Subcutaneous adipose tissue (tissue), 4 donors: ENCODE measurements around the gene TMEM87B. TPM values are rescaled to one million over a fixed set of nuclear protein-coding genes. Genes with fewer than 3 reads are reported as not detected.

Experiments used
- total RNA-seq, 4 donors: library from RNA; depleted of rRNA; stranded (reverse); fragments of >200 nt; gene quantifications; one replicate each; pipeline ENCODE4 v1.1.0, GENCODE V29; 2016
- TF ChIP-seq, protein P1 (sequence below): fragments of 450-650 bp; IDR thresholded peaks from one replicate; pipeline ENCODE4 v1.5.1; 2016; ENCODE audit warnings: low read depth, mild to moderate bottlenecking, control low read depth, antibody characterized with exemption, moderate library complexity

TMEM87B gene
- total RNA-seq, 4 donors from 2014 or later, result 13.6 to 27.5 (median 20.6) TPM

DNA sequence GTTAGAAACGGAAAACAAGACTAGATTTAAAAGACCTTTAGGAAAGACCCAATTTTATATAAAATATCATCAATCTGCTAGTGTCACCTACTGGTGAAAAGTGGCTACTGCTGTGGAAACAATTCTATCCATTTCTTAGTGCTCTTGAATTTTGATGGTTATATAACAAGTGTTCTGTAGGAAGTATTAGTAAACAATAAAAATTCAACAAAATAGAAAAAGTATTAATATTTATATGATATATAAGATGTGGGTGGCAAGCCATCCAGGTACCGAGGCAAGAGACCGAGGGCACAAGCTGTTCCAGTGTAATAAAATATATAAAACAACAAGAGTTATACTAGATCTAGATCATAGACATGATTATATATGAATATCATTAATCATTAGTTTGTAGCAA, 6.2 kb upstream of the TMEM87B start:
- TF ChIP-seq, protein P1, sequence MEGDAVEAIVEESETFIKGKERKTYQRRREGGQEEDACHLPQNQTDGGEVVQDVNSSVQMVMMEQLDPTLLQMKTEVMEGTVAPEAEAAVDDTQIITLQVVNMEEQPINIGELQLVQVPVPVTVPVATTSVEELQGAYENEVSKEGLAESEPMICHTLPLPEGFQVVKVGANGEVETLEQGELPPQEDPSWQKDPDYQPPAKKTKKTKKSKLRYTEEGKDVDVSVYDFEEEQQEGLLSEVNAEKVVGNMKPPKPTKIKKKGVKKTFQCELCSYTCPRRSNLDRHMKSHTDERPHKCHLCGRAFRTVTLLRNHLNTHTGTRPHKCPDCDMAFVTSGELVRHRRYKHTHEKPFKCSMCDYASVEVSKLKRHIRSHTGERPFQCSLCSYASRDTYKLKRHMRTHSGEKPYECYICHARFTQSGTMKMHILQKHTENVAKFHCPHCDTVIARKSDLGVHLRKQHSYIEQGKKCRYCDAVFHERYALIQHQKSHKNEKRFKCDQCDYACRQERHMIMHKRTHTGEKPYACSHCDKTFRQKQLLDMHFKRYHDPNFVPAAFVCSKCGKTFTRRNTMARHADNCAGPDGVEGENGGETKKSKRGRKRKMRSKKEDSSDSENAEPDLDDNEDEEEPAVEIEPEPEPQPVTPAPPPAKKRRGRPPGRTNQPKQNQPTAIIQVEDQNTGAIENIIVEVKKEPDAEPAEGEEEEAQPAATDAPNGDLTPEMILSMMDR, result no peak

DNA sequence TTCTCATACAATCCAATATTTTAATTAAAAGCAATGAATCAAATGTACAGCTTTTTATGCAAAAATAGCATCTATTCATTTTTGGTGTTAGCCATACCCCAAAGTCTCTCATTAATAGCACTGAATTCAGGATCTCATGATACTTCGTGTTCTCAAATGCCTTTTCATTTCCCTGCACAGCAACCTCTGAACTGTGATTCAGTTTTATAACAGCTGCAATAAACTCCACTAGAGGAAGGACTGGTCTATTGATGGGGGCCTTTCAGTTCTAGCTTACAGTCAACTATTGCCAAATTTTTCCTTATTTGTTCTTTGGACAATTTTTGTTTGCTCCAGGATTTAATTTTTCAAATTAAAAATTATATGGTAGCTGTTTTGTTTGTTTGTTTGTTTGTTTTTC, 4.8 kb upstream of the TMEM87B start:
- TF ChIP-seq, protein P1, result no peak

DNA sequence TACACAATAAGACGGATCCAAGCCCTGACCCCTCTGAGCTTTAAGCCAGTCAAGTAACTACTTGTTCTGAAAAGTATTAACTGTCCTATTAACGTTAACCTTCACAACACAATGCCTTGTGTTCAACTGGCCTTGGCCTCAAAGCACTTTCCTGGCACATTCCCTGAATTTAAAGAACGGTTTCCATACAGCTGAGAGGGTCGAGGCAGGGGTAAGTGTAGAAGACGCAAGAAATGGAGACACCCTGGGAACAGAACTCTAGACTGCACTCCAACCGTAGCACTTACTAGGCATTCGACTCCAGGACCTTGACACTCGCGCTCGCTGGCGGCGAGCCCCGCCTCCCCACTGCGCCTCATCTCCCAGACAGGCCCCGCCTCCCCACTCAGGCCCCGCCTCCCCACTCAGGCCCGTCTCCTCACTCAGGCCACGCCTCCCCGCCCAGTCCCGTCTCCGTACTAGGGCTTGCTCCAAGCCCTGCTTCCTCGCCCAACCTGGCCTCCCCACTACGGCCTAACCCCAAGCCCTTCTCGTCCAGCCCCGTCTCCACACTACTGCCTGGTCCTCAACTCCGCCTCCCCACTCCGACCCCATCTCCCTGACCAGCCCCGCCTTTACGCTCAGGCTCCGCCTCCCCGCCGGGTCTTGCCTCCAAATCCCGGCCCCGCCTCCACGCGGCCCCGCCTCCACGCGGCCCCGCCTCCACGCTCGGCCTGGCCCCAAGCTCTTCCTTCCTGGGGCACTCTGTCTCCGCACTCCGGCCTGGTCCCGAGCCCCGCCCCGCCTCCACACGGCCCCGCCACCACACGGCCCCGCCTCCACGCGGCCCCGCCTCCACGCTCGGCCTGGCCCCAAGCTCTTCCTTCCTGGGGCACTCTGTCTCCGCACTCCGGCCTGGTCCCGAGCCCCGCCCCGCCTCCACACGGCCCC, 887 bp upstream of the TMEM87B start:
- TF ChIP-seq, protein P1, result no peak

DNA sequence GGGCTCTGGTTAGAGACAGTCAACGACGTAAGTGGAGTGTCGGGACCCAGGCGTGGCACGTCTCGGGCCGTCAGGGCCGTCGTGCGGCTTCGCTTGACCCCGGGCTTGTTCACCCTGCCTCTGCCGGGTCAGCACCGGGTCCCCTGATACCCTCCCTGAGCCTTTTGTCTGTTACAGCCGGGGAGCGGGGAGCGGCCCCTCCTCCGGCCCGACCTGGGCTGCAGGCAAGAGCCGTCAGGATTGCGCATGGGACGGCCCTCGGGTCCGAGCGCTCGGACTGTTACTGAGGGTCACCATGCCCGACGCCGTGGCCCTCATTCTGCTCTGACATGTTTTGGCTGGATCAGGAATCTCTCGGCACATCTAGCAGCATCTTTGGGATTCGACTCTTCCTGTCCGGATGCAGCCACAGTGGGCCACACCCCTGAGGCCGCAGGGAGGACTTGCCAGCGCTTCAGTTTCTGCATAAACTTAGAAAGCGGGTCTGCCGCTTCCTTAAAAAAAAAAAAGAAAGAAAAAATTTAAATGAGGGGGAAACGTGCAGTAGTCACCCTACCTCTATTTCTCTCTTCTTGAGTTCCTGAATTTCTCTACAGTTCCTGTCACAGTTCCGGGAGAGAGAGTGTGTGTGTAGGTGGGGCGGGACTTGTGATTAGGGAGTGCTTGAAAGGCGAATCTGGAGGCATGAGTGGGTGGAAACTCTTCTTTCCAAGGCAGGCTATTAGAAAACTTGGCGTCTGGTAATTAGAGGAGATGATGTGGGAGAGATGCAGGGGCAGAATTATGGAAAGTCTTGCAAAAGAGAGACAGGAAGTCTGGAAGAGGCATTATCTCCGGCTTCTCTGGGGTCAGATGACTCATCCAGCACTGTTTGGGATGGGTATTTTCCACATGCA, 909 bp downstream of the TMEM87B start:
- TF ChIP-seq, protein P1, result no peak

DNA sequence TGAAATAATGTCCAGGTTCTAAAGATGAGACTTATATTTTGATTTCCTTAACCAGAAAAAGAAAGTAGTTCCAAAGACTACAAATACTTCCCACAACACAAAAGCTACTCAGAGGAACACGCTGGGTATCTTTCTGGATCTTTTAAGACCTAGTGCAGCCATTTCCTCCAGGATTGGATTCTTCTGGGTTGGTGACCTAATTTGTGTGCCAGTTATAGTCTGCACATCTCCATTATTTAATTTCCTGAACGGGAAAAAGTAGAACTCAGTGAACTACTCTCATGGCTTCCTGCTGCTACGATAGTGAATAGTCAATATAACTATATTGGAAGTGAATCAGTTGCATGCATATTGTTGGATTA, 1.5 kb downstream of the TMEM87B start:
- TF ChIP-seq, protein P1, result no peak

DNA sequence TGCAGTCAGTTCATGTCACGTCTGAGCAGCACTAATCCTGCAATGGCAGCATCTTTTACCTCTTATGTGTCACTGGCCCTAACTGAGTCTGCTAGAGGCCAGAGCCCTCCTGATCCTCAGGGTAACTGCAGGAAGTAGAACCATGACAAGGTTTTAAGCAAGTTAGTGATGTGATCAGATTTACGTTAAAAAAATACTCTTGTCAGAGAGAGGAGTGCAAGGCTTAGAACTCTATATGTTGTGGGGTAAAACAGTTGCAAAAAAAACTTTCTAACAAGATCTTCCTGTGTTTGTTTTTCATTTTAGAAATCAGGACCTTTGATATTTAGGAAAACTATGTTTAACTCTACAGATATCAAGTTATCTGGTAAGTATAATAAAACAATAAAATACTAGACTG, 4.6 kb downstream of the TMEM87B start:
- TF ChIP-seq, protein P1, result no peak

DNA sequence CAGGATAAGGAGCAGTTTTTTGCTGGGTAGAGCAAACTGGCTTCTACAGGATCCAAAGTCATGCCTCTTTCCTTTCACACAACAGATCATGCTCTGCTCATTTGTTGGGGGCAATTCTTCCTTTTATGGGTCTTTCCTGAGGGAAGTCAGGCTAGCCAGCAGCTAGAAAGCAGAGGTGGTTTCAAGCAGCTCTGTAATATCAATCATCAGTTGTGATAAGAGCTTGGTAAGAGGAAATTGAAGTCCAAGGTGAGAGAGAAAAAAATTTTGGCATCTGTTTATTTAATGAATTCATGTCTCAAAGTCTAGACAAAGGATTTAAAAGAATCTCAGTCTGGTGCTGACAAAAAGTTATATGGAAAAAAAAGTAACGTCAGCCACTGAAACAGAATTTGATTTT, 6.2 kb downstream of the TMEM87B start:
- TF ChIP-seq, protein P1, result no peak
